Aorta (tissue), 5 donors: ENCODE data around the gene SLC39A1. TPM values are rescaled to one million over a fixed set of nuclear protein-coding genes. Genes with fewer than 3 reads are reported as not detected.

Experiments
- ATAC-seq: fragments of 200-7000 bp; cut with Tn5 transposase; one replicate; pipeline ENCODE4 v1.9.1; 2022; ENCODE audit warnings: moderate library complexity; ENCODE audit not compliant: low FRiP score
- DNase-seq, 2 donors: peaks; one replicate each; pipeline ENCODE4 v3.0.0-alpha.2; 2020
- H3K27ac ChIP-seq, 2 donors: one replicate each; pipeline ENCODE4 v1.5.1; 2013; ENCODE audit warnings: low read length in 2 of 2, mild to moderate bottlenecking in 2 of 2, moderate library complexity in 2 of 2, control low read depth in 1 of 2, inconsistent platforms in 1 of 2, low read depth in 1 of 2
- H3K27me3 ChIP-seq, 2 donors: one replicate each; pipeline ENCODE4 v1.6.1; 2013; ENCODE audit warnings: control low read depth in 1 of 2, low read length in 1 of 2, mild to moderate bottlenecking in 1 of 2, moderate library complexity in 1 of 2; ENCODE audit not compliant: insufficient read depth in 2 of 2, control insufficient read depth in 1 of 2
- H3K36me3 ChIP-seq, 2 donors: one replicate each; pipeline ENCODE4 v1.6.1; 2013; ENCODE audit warnings: control low read depth in 1 of 2, low read length in 1 of 2, mild to moderate bottlenecking in 1 of 2; ENCODE audit not compliant: insufficient read depth in 2 of 2, control insufficient read depth in 1 of 2
- H3K4me1 ChIP-seq, 2 donors: one replicate each; pipeline ENCODE4 v1.6.1; 2013; ENCODE audit warnings: low read length in 2 of 2, control low read depth in 1 of 2, mild to moderate bottlenecking in 1 of 2, moderate library complexity in 1 of 2; ENCODE audit not compliant: insufficient read depth in 2 of 2, control insufficient read depth in 1 of 2
- H3K4me3 ChIP-seq, 2 donors: one replicate each; pipeline ENCODE4 v1.5.1; 2013; ENCODE audit warnings: low read length in 2 of 2, control low read depth in 1 of 2, mild to moderate bottlenecking in 1 of 2
- H3K9me3 ChIP-seq: one replicate; pipeline ENCODE4 v1.6.1; 2013; ENCODE audit warnings: mild to moderate bottlenecking, low read length; ENCODE audit not compliant: control insufficient read depth
- WGBS, 2 donors: extraction: QIAGEN DNeasy Blood & Tissue Kit; methylation state at CpG; one replicate each; pipeline ENCODE4 v1.1.7; 2013; 5-methylcytosine and 5-hydroxymethylcytosine counted together
- intact Hi-C, 2 donors: fragments of 100-400 bp; cut with DNase I; formaldehyde crosslinking; loops; one replicate each; pipeline versions ENCODE4 v1.14.2 to v1.15.0; 2022
- polyA plus RNA-seq, 2 donors: library from polyadenylated mRNA; stranded (reverse); fragments of 200-250 nt; gene quantifications; one replicate each; pipeline ENCODE4 v1.2.3, GENCODE V29; 2013
- total RNA-seq, 2 donors: library from RNA; stranded (reverse); fragmentation: NEBNext Ultra II Directional; extraction: Animal tissue kit (Norgen Biotek cat#: 25700); gene quantifications; one replicate each; pipeline ENCODE4 v1.2.1, GENCODE V29; 2021
- donor health status: healthy with polysubstance abuse.
- donor health status: Bipolar disorder and iron deficiency.
- donor health status: DM: no; HTN: no; CAD: no.
- donor health status: DM: no; HTN: no; CAD: no.
- donor health status: DM: yes; HTN: yes; CAD: no.

Gene SLC39A1
- total and polyA plus RNA-seq, 4 donors: 54.5 to 96.7 (median 90.0) TPM

GRCh38 chr1:153968972-153969371 lies 5.6 kb upstream of the SLC39A1 start:
- intact Hi-C loops: loop anchor here in 1 of 2 donors (1.0 kb wide), 1 partner anchor 147 kb away; no protein-coding TSS in a partner anchor
- no peak overlapping the region for H3K27ac ChIP-seq
- no peak for ATAC-seq

GRCh38 chr1:153968408-153968807 lies 5.1 kb upstream of the SLC39A1 start:
- DNase-seq (peak in 1 of 2 donors; percentile 47), ATAC-seq (no peak)
- no peaks in the 10 kb centered on the region for H3K27me3 ChIP-seq
- no peaks in the 10 kb centered on the region for H3K4me1 ChIP-seq
- H3K4me3 ChIP-seq: peak overlapping the region; percentile 46 to 68
- H3K36me3 ChIP-seq: no peaks in the 10 kb centered on the region
- 13% methylated on average over 12 to 13 of the region's 13 CpGs for WGBS, 2 donors
- H3K9me3 ChIP-seq: no peaks in the 10 kb centered on the region
- intact Hi-C loops: loop anchor here in 1 of 2 donors (1.0 kb wide), 1 partner anchor 146 kb away; no protein-coding TSS in a partner anchor
- H3K27ac ChIP-seq: no peak overlapping the region

More at GRCh38 chr1:153968972-153969371, 5.6 kb upstream of the SLC39A1 start:
- 84 to 92% methylated on average over 2 of the region's 2 CpGs for whole genome bisulfite sequencing, 2 donors
- DNase-seq: no peak
- H3K9me3 ChIP-seq: no peaks in the 10 kb centered on the region
- no peak overlapping the region for H3K4me3 ChIP-seq
- no peaks in the 10 kb centered on the region for H3K27me3 ChIP-seq
- H3K4me1 ChIP-seq: no peaks in the 10 kb centered on the region
- no peaks in the 10 kb centered on the region for H3K36me3 ChIP-seq

GRCh38 chr1:153968000-153968363 lies 4.6 kb upstream of the SLC39A1 start:
- Histone ChIP-seq H3K9me3 (no peaks in the 10 kb centered on the region), H3K36me3 (no peaks in the 10 kb centered on the region), H3K4me3 (peak overlapping the region; percentile 46 to 68), H3K27me3 (no peaks in the 10 kb centered on the region), H3K4me1 (no peaks in the 10 kb centered on the region), H3K27ac (peak overlapping the region in 1 of 2 donors; percentile 61)
- intact Hi-C loops: loop anchor here in 1 of 2 donors (1.0 kb wide), 1 partner anchor 146 kb away; no protein-coding TSS in a partner anchor
- peak in 1 of 2 donors; percentile 62 for DNase-seq
- ATAC-seq: no peak
- 0 to 1% methylated on average over 8 of the region's 8 CpGs for WGBS, 2 donors

- WGBS, 2 donors: 0% methylated on average over 60 of the region's 60 CpGs
- no peaks in the 10 kb centered on the region for H3K4me1 ChIP-seq
- no peaks in the 10 kb centered on the region for H3K9me3 ChIP-seq
- peak; percentile 93 for ATAC-seq
- H3K27ac ChIP-seq: peak within 1 kb of the TSS in 1 of 2 donors; percentile 72
- H3K4me3 ChIP-seq: peak within 1 kb of the TSS; percentile 46 to 68
- no peaks in the 10 kb centered on the region for H3K36me3 ChIP-seq
- intact Hi-C loops: no loop called here
- peak; percentile 94 to 96 for DNase-seq
- no peaks in the 10 kb centered on the region for H3K27me3 ChIP-seq
Observed at GRCh38 chr1:153967107-153967999, 4.0 kb upstream of the SLC39A1 start, which contains the start of gene CREB3L4. Gene CREB3L4, plus strand, starts transcription at chr1:153967902. Its CDS starts 624 bp downstream, at chr1:153968526.

GRCh38 chr1:153963850-153964331 lies 554 bp upstream of the SLC39A1 start:
- H3K4me1 ChIP-seq: peaks cover 0 to 2% of the 10 kb centered on the region in 2 donors
- peak overlapping the region in 1 of 2 donors; percentile 73 for H3K27ac ChIP-seq
- ATAC-seq (no peak), DNase-seq (no peak)
- intact Hi-C loops: no loop called here
- no peaks in the 10 kb centered on the region for H3K9me3 ChIP-seq
- H3K4me3 ChIP-seq: peak overlapping the region; percentile 63 to 73
- 0 to 2% methylated on average over 22 of the region's 22 CpGs for WGBS, 2 donors
- H3K27me3 ChIP-seq: no peaks in the 10 kb centered on the region
- peaks cover 0 to 3% of the 10 kb centered on the region in 2 donors for H3K36me3 ChIP-seq

GRCh38 chr1:153962088-153963029 lies 978 bp downstream of the SLC39A1 start:
- Histone ChIP-seq H3K9me3 (no peaks in the 10 kb centered on the region), H3K27me3 (no peaks in the 10 kb centered on the region), H3K4me1 (peaks cover 0 to 2% of the 10 kb centered on the region in 2 donors), H3K4me3 (peak overlapping the region; percentile 63 to 67), H3K36me3 (peaks cover 0 to 3% of the 10 kb centered on the region in 2 donors), H3K27ac (peak overlapping the region; percentile 85 to 95)
- DNase-seq (peak in 1 of 2 donors; percentile 77), ATAC-seq (no peak)
- WGBS, 2 donors: 26 to 32% methylated on average over 15 to 16 of the region's 16 CpGs
- intact Hi-C loops: no loop called here

- Histone ChIP-seq H3K36me3 (peaks cover 0 to 3% of the 10 kb centered on the region in 2 donors), H3K9me3 (no peaks in the 10 kb centered on the region), H3K4me1 (peaks cover 0 to 2% of the 10 kb centered on the region in 2 donors), H3K27ac (peak overlapping the region in 1 of 2 donors; percentile 95), H3K27me3 (no peaks in the 10 kb centered on the region), H3K4me3 (no peak overlapping the region)
- DNase-seq: no peak
- WGBS, 2 donors: 67% methylated on average over 4 of the region's 4 CpGs
- no peak for ATAC-seq
- intact Hi-C loops: no loop called here
Observed at GRCh38 chr1:153961421-153961820, 1.9 kb downstream of the SLC39A1 start.

GRCh38 chr1:153960206-153960605 lies 3.1 kb downstream of the SLC39A1 start:
- Histone ChIP-seq H3K4me3 (no peak overlapping the region), H3K4me1 (peaks cover 0 to 2% of the 10 kb centered on the region in 2 donors), H3K27me3 (no peaks in the 10 kb centered on the region), H3K36me3 (peaks cover 0 to 3% of the 10 kb centered on the region in 2 donors), H3K27ac (no peak overlapping the region), H3K9me3 (no peaks in the 10 kb centered on the region)
- intact Hi-C loops: no loop called here
- WGBS, 2 donors: 90 to 93% methylated on average over 11 of the region's 11 CpGs
- ATAC-seq (no peak), DNase-seq (no peak)
